SK-N-SH treated with all-trans-retinoic acid at 6 μM for 48 hours (cell line): ENCODE data around the gene EPC2.
"Not testable (repeated sequence)": the region's sequence is repeated elsewhere in the genome, so short reads cannot be mapped to it uniquely, and the experiment has no call there.

Source experiments
- ATAC-seq: fragments of 200-7000 bp; cut with Tn5 transposase; 3 replicates; pipeline ENCODE4 v1.9.1; 2020; ENCODE audit warnings: mild to moderate bottlenecking, moderate library complexity
- ARNTL ChIP-seq: fragments of 450-650 bp; formaldehyde crosslinking; IDR thresholded peaks from 2 replicates; pipeline ENCODE4 v1.5.0; 2020; ENCODE audit warnings: low read depth, mild to moderate bottlenecking, moderate library complexity, borderline replicate concordance
- BACH2 ChIP-seq: fragments of 250-450 bp; sonication (Bioruptor Pico); IDR thresholded peaks from 2 replicates; pipeline ENCODE4 v1.9.0; 2021; ENCODE audit warnings: mild to moderate bottlenecking, borderline replicate concordance
- CSDC2 ChIP-seq: fragments of 250-450 bp; sonication (Bioruptor Pico); IDR thresholded peaks from 2 replicates; pipeline ENCODE4 v1.5.0; 2020; ENCODE audit warnings: mild to moderate bottlenecking, moderate library complexity
- ESRRG ChIP-seq: fragments of 250-450 bp; sonication (Bioruptor Pico); IDR thresholded peaks from 2 replicates; pipeline ENCODE4 v1.6.1; 2021; ENCODE audit warnings: mild to moderate bottlenecking
- GLIS3 ChIP-seq: fragments of 250-450 bp; sonication (Bioruptor Pico); IDR thresholded peaks from 2 replicates; pipeline ENCODE4 v1.5.0; 2020; ENCODE audit warnings: mild to moderate bottlenecking, moderate library complexity
- ISL1 ChIP-seq: fragments of 250-450 bp; sonication (Bioruptor Pico); IDR thresholded peaks from 2 replicates; pipeline ENCODE4 v2.1.2; 2022; ENCODE audit warnings: mild to moderate bottlenecking, moderate library complexity
- OSR1 ChIP-seq: fragments of 250-450 bp; sonication (Bioruptor Pico); IDR thresholded peaks from 2 replicates; pipeline ENCODE4 v1.8.0; 2022; ENCODE audit warnings: moderate library complexity, mild to moderate bottlenecking, inconsistent platforms
- PPARA ChIP-seq: fragments of 250-450 bp; sonication (Bioruptor Pico); IDR thresholded peaks from 2 replicates; pipeline ENCODE4 v1.5.0; 2020; ENCODE audit warnings: mild to moderate bottlenecking, borderline replicate concordance
- RARB ChIP-seq: fragments of 250-450 bp; sonication (Bioruptor Pico); IDR thresholded peaks from 2 replicates; pipeline ENCODE4 v1.8.0; 2021; ENCODE audit warnings: mild to moderate bottlenecking, moderate library complexity
- SNAI2 ChIP-seq: fragments of 250-450 bp; sonication (Bioruptor Pico); IDR thresholded peaks from 2 replicates; pipeline ENCODE4 v1.5.0; 2020; ENCODE audit warnings: mild to moderate bottlenecking, moderate library complexity
- TCF4 ChIP-seq: fragments of 250-450 bp; sonication (Bioruptor Pico); IDR thresholded peaks from 2 replicates; pipeline ENCODE4 v1.8.0; 2021; ENCODE audit warnings: mild to moderate bottlenecking, moderate library complexity, borderline replicate concordance
- TOX ChIP-seq: fragments of 250-450 bp; sonication (Bioruptor Pico); IDR thresholded peaks from 2 replicates; pipeline ENCODE4 v1.8.0; 2021; ENCODE audit warnings: mild to moderate bottlenecking, moderate library complexity, borderline replicate concordance
- ZC3H10 ChIP-seq: fragments of 250-450 bp; sonication (Bioruptor Pico); IDR thresholded peaks from 2 replicates; pipeline ENCODE4 v1.5.1; 2021; ENCODE audit warnings: mild to moderate bottlenecking, moderate library complexity
- ZFP3 ChIP-seq: fragments of 250-450 bp; sonication (Bioruptor Pico); IDR thresholded peaks from 2 replicates; pipeline ENCODE4 v1.5.0; 2020; ENCODE audit warnings: mild to moderate bottlenecking, moderate library complexity
- ZFP30 ChIP-seq: fragments of 450-650 bp; formaldehyde crosslinking; IDR thresholded peaks from 2 replicates; pipeline ENCODE4 v1.5.0; 2022; ENCODE audit warnings: mild to moderate bottlenecking, moderate library complexity
- ZNF565 ChIP-seq: fragments of 450-650 bp; formaldehyde crosslinking; conservative IDR thresholded peaks from 2 replicates; pipeline ENCODE4 v1.5.0; 2020; ENCODE audit warnings: low read depth, mild to moderate bottlenecking, moderate library complexity
- ZNF70 ChIP-seq: fragments of 450-650 bp; formaldehyde crosslinking; IDR thresholded peaks from 2 replicates; pipeline ENCODE4 v1.5.0; 2020; ENCODE audit warnings: mild to moderate bottlenecking, moderate library complexity
- ZNF8 ChIP-seq: fragments of 450-650 bp; formaldehyde crosslinking; IDR thresholded peaks from 2 replicates; pipeline ENCODE4 v1.5.0; 2020; ENCODE audit warnings: mild to moderate bottlenecking, moderate library complexity
- TF ChIP-seq, protein P1 (sequence below): fragments of 250-450 bp; sonication (Bioruptor Pico); IDR thresholded peaks from 2 replicates; pipeline ENCODE4 v1.5.1; 2021; ENCODE audit warnings: mild to moderate bottlenecking, moderate library complexity
- TF ChIP-seq, protein P2 (sequence below): fragments of 250-450 bp; sonication (Bioruptor Pico); IDR thresholded peaks from 2 replicates; pipeline ENCODE4 v1.8.0; 2020; ENCODE audit warnings: mild to moderate bottlenecking, moderate library complexity, borderline replicate concordance
- TF ChIP-seq, protein P3 (sequence below): fragments of 250-450 bp; sonication (Bioruptor Pico); IDR thresholded peaks from 2 replicates; pipeline ENCODE4 v1.5.1; 2020; ENCODE audit warnings: low read depth, mild to moderate bottlenecking, moderate library complexity
- TF ChIP-seq, protein P4 (sequence below): fragments of 250-450 bp; sonication (Bioruptor Pico); IDR thresholded peaks from 2 replicates; pipeline ENCODE4 v1.8.0; 2021; ENCODE audit warnings: low read depth, mild to moderate bottlenecking, moderate library complexity, borderline replicate concordance

EPC2 gene

DNA sequence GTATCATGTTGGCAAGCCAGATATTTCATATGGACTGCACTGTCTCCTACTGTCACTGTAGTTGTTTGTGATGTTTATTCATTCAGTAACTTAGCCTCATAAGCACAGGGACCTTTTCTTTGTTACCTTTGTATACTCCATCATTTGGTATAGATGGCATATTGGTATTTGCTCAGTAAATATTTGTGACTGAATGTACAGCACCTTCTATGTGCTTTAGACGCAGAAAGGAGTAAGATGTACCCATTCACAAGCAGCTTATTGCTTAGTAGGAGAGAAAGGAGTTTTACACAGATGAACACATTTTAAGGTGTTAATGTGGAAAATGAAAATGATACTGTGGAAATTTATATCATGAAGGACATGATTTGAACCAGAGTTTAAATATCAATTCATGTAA is 12.0 kb downstream of the EPC2 start:
- TF ChIP-seq ESRRG (CRISPR knock-in tag) (no peak), TOX (CRISPR knock-in tag) (no peak), ZFP3 (no peak), ZNF8 (CRISPR knock-in tag) (no peak), ARNTL (no peak), ZNF70 (CRISPR knock-in tag) (no peak), GLIS3 (CRISPR knock-in tag) (no peak), BACH2 (no peak), CSDC2 (no peak), ZC3H10 (CRISPR knock-in tag) (no peak), SNAI2 (CRISPR knock-in tag) (no peak), OSR1 (CRISPR knock-in tag) (no peak), TCF4 (CRISPR knock-in tag) (no peak), ZNF565 (no peak), PPARA (CRISPR knock-in tag) (no peak), ISL1 (CRISPR knock-in tag) (no peak), ZFP30 (CRISPR knock-in tag) (no peak)
- TF ChIP-seq, protein P1, sequence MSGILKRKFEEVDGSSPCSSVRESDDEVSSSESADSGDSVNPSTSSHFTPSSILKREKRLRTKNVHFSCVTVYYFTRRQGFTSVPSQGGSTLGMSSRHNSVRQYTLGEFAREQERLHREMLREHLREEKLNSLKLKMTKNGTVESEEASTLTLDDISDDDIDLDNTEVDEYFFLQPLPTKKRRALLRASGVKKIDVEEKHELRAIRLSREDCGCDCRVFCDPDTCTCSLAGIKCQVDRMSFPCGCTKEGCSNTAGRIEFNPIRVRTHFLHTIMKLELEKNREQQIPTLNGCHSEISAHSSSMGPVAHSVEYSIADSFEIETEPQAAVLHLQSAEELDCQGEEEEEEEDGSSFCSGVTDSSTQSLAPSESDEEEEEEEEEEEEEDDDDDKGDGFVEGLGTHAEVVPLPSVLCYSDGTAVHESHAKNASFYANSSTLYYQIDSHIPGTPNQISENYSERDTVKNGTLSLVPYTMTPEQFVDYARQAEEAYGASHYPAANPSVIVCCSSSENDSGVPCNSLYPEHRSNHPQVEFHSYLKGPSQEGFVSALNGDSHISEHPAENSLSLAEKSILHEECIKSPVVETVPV (CRISPR knock-in tag): no peak
- TF ChIP-seq, protein P2, sequence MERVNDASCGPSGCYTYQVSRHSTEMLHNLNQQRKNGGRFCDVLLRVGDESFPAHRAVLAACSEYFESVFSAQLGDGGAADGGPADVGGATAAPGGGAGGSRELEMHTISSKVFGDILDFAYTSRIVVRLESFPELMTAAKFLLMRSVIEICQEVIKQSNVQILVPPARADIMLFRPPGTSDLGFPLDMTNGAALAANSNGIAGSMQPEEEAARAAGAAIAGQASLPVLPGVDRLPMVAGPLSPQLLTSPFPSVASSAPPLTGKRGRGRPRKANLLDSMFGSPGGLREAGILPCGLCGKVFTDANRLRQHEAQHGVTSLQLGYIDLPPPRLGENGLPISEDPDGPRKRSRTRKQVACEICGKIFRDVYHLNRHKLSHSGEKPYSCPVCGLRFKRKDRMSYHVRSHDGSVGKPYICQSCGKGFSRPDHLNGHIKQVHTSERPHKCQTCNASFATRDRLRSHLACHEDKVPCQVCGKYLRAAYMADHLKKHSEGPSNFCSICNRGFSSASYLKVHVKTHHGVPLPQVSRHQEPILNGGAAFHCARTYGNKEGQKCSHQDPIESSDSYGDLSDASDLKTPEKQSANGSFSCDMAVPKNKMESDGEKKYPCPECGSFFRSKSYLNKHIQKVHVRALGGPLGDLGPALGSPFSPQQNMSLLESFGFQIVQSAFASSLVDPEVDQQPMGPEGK (CRISPR knock-in tag): no peak
- TF ChIP-seq, protein P3, sequence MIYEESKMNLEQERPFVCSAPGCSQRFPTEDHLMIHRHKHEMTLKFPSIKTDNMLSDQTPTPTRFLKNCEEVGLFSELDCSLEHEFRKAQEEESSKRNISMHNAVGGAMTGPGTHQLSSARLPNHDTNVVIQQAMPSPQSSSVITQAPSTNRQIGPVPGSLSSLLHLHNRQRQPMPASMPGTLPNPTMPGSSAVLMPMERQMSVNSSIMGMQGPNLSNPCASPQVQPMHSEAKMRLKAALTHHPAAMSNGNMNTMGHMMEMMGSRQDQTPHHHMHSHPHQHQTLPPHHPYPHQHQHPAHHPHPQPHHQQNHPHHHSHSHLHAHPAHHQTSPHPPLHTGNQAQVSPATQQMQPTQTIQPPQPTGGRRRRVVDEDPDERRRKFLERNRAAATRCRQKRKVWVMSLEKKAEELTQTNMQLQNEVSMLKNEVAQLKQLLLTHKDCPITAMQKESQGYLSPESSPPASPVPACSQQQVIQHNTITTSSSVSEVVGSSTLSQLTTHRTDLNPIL (CRISPR knock-in tag): no peak
- TF ChIP-seq, all 23 proteins: peak for 0
- no peak for ATAC-seq

DNA sequence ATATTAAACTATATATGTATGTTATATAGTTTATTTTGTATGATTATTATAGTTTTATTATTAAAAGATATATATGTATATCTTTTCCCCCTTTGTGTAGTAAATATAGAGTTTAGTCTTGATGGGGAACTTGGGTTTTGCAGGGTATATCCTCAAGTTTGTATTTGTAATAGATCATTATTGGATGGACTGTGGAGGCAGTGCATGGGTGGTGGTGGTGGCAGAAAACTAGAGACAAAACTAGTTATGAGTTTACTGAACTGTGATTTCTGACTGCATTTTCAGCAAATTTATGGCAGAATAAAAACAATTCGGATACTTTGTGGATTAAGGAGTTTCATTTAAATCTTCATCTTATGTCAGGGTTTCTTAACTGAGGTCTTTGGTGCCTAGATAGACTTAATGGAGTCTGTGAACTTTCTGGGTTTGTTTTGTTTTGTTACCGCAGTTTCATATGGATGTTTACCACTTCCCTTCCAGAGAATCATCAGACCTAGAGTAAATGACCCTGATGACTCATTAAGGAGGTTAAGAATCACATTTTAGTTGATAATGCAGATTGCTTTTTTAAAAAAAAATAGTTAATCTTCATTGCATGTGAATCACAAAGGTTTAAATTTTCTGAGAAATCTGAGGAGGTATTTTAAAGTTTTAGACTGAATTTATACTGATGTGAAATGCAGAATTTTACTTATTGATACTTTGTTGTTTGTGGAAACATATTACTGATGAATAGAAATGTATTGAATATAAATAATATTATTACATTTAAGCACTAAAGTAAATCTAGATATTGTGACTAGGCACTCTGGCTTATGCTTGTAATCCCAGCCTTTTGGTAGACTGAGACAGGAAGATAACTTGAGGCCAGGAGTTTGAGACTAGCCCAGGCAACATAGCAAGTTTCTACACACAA is 14.5 kb downstream of the EPC2 start:
- TF ChIP-seq, protein P4, sequence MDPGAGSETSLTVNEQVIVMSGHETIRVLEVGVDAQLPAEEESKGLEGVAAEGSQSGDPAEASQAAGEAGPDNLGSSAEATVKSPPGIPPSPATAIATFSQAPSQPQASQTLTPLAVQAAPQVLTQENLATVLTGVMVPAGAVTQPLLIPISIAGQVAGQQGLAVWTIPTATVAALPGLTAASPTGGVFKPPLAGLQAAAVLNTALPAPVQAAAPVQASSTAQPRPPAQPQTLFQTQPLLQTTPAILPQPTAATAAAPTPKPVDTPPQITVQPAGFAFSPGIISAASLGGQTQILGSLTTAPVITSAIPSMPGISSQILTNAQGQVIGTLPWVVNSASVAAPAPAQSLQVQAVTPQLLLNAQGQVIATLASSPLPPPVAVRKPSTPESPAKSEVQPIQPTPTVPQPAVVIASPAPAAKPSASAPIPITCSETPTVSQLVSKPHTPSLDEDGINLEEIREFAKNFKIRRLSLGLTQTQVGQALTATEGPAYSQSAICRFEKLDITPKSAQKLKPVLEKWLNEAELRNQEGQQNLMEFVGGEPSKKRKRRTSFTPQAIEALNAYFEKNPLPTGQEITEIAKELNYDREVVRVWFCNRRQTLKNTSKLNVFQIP (CRISPR knock-in tag): no peak
- TF ChIP-seq ZFP3 (no peak), GLIS3 (CRISPR knock-in tag) (no peak), CSDC2 (no peak)
- ATAC-seq: peak; percentile 55

DNA sequence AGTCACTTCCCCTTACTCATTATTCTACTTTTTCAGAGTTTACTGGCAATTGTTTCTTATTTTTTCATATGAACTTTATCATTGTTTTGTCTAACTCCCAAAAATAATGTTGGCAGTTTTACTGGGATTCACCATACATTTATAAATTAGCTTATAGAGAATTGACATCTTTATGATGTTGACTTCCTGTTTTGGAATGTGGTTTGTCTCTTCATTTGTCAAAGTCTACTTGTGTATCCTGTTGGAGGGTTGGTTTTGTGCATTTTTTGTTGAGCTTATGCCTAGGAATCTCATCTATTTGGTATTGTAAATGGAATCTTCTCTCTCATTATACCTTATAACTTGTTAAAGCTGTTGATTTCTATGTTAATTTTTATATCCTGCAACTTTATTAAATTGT is 16.4 kb downstream of the EPC2 start:
- TF ChIP-seq ZNF565 (no peak), ZNF8 (CRISPR knock-in tag) (no peak), RARB (no peak), CSDC2 (no peak), OSR1 (CRISPR knock-in tag) (no peak), ZFP3 (no peak), GLIS3 (CRISPR knock-in tag) (no peak)
- TF ChIP-seq, protein P1 (CRISPR knock-in tag): no peak
- TF ChIP-seq, protein P4 (CRISPR knock-in tag): no peak
- TF ChIP-seq, protein P3 (CRISPR knock-in tag): no peak
- ATAC-seq: 0 out of 3 replicates have a peak, but pooled peaks have one; percentile 28

DNA sequence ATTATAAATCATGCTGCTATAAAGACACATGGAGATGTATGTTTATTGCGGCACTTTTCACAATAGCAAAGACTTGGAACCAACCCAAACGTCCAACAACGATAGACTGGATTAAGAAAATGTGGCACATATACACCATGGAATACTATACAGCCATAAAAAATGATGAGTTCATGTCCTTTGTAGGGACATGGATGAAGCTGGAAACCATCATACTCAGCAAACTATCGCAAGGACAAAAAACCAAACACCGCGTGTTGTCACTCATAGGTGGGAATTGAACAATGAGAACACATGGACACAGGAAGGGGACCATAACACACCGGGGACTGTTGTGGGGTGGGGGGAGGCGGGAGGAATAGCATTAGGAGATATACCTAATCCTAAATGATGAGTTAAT is 17.8 kb downstream of the EPC2 start:
- not testable (repeated sequence) for ATAC-seq
